Hippocampal formation (tissue), 2 donors: ENCODE results near the gene HLCS.

ENCODE experiments used
- DNase-seq, 2 donors: peaks; one replicate each; lab custom pipeline; 2025; lab: John Stamatoyannopoulos, UW

HLCS gene

GRCh38 chr21:36806103-36806502 lies 160.4 kb downstream of the HLCS start:
- DNase-seq = no peak

GRCh38 chr21:36804874-36805611 lies 161.4 kb downstream of the HLCS start:
- DNase-seq = no peak

- DNase-seq = no peak
Observed at GRCh38 chr21:36803816-36804439, 162.5 kb downstream of the HLCS start.

- DNase-seq = peak; percentile 55 to 57
Observed at GRCh38 chr21:36803051-36803645, 163.3 kb downstream of the HLCS start.

GRCh38 chr21:36800734-36801133 lies 165.7 kb downstream of the HLCS start:
- no peak for DNase-seq

GRCh38 chr21:36799869-36800268 lies 166.6 kb downstream of the HLCS start:
- no peak for DNase-seq

- DNase-seq = no peak
Observed at GRCh38 chr21:36798491-36798890, 168.0 kb downstream of the HLCS start.

- DNase-seq = no peak
Observed at GRCh38 chr21:36796070-36796469, 170.4 kb downstream of the HLCS start.

- DNase-seq = no peak
Observed at GRCh38 chr21:36792505-36792967, 173.9 kb downstream of the HLCS start.

- no peak for DNase-seq
Observed at GRCh38 chr21:36791695-36792470, 174.6 kb downstream of the HLCS start.

GRCh38 chr21:36791180-36791579 lies 175.3 kb downstream of the HLCS start:
- DNase-seq = no peak

GRCh38 chr21:36790616-36791015 lies 175.9 kb downstream of the HLCS start:
- DNase-seq = no peak

GRCh38 chr21:36788120-36788638 lies 178.3 kb downstream of the HLCS start:
- DNase-seq = no peak

- DNase-seq = no peak
Observed at GRCh38 chr21:36786186-36786585, 180.3 kb downstream of the HLCS start.

- DNase-seq = no peak
Observed at GRCh38 chr21:36785615-36786014, 180.9 kb downstream of the HLCS start.

GRCh38 chr21:36784947-36785346 lies 181.5 kb downstream of the HLCS start:
- no peak for DNase-seq

- DNase-seq = no peak
Observed at GRCh38 chr21:36783612-36784374, 182.7 kb downstream of the HLCS start.

GRCh38 chr21:36780861-36781260 lies 185.6 kb downstream of the HLCS start:
- DNase-seq = no peak

- no peak for DNase-seq
Observed at GRCh38 chr21:36776981-36777617, 189.4 kb downstream of the HLCS start.

- DNase-seq = no peak
Observed at GRCh38 chr21:36773995-36774394, 192.5 kb downstream of the HLCS start.

GRCh38 chr21:36773117-36773516 lies 193.4 kb downstream of the HLCS start:
- DNase-seq = no peak
